DND-41 (cell line): ENCODE measurements around the gene UCHL3.

Experiments used
- ATAC-seq: fragments of 200-7000 bp; cut with Tn5 transposase; 3 replicates; pipeline ENCODE4 v1.9.1; 2021; ENCODE audit warnings: low read depth; ENCODE audit not compliant: insufficient read depth
- DNase-seq: peaks from one replicate; pipeline ENCODE4 v3.0.0-alpha.2; 2020
- H2AFZ ChIP-seq: 2 replicates; pipeline ENCODE4 v1.6.0; 2012; ENCODE audit warnings: low read depth, low read length
- H3K27ac ChIP-seq: 2 replicates; pipeline ENCODE4 v1.5.1; 2012; ENCODE audit warnings: low read length, inconsistent platforms
- H3K27me3 ChIP-seq: fragments of 200-600 bp; sonication (generic); 2 replicates; pipeline ENCODE4 v1.6.0; 2012; ENCODE audit warnings: low read length, mild to moderate bottlenecking, inconsistent platforms; ENCODE audit not compliant: insufficient read depth, poor library complexity
- H3K36me3 ChIP-seq: 2 replicates; pipeline ENCODE4 v1.5.1; 2012; ENCODE audit warnings: low read length, inconsistent platforms; ENCODE audit not compliant: insufficient read depth
- H3K4me1 ChIP-seq: 2 replicates; pipeline ENCODE4 v1.5.1; 2012; ENCODE audit warnings: mild to moderate bottlenecking, low read length; ENCODE audit not compliant: insufficient read depth
- H3K4me2 ChIP-seq: 2 replicates; pipeline ENCODE4 v1.6.0; 2012; ENCODE audit warnings: mild to moderate bottlenecking, moderate library complexity, low read length, inconsistent platforms; ENCODE audit not compliant: insufficient read depth
- H3K4me3 ChIP-seq, 2 experiments: fragments of 200-600 bp in 1 of 2; shearing (Covaris generic) in 1 of 2; 2 replicates each; pipeline ENCODE4 v1.5.1; 2012 to 2016; ENCODE audit warnings: inconsistent platforms in 2 of 2, low read length in 2 of 2, mild to moderate bottlenecking in 2 of 2, low read depth in 1 of 2, moderate library complexity in 1 of 2
- H3K79me2 ChIP-seq: 2 replicates; pipeline ENCODE4 v1.6.0; 2012; ENCODE audit warnings: low read length, inconsistent platforms; ENCODE audit not compliant: insufficient read depth
- H3K9ac ChIP-seq: 2 replicates; pipeline ENCODE4 v1.6.0; 2012; ENCODE audit warnings: low read depth, mild to moderate bottlenecking, inconsistent platforms, low read length, moderate library complexity
- H3K9me3 ChIP-seq: 2 replicates; pipeline ENCODE4 v1.5.1; 2012; ENCODE audit warnings: low read length, moderate library complexity, mild to moderate bottlenecking, inconsistent platforms; ENCODE audit not compliant: insufficient read depth, severe bottlenecking
- H4K20me1 ChIP-seq: 2 replicates; pipeline ENCODE4 v1.6.0; 2012; ENCODE audit warnings: low read length; ENCODE audit not compliant: insufficient read depth
- EZH2 ChIP-seq: IDR thresholded peaks from 3 replicates; pipeline ENCODE4 v1.6.1; 2012; ENCODE audit warnings: borderline replicate concordance, low read depth, mild to moderate bottlenecking, moderate library complexity, low read length, inconsistent platforms; ENCODE audit not compliant: severe bottlenecking
- TF ChIP-seq, protein P1 (sequence below): IDR thresholded peaks from 2 replicates; pipeline ENCODE4 v1.5.1; 2012; ENCODE audit warnings: borderline replicate concordance, low read length, moderate library complexity, mild to moderate bottlenecking; ENCODE audit not compliant: poor library complexity, severe bottlenecking; ENCODE audit errors: extremely low read depth

The UCHL3 gene

DNA sequence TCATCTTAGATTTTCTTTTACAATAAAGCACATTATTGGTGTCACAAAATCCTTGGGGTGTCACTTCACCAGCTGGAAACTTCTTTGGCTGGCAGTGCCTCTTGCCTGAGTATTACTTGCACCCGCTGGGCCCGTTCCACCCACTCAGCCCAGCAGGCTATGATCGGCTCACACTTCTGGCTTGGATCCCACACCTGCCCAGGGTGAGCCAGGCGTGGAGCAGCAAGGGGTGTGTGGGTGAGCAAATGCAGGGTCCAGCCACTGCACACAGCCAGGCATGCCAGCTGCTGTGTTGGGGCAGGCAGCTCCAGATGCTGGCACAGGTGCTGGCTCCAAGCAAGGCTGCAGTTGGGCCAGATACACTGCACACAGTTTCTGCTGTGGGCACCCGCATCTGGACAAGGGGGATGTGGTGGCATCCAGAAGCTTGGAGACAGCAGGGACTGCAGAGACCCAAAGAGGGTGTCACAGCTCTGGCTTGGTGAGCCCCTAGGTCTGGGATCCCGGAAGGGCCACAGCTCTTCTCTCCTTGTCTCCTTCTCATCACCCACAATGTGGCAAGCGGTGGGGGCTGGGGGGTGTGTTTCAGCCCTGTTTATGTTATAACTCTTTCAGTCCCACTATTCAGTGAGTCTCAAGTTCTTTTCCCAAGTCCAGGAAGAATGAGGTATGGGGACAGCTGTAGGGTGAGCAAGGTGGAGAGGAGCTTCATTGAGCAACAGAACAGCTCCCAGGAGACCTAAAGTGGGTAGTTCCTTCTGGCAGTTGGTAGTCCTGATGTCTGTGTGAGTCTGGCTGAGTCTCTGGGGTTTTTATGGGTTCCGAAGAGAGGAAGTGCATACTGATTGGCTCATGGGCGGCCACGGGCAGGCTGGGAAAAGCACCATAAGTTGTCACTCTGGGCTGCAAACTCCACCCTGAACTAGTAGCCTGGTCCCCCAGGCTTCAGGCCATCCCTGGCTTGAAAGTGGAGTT is 42.3 kb upstream of the UCHL3 start:
- no peaks in the 10 kb centered on the region for H3K27me3 ChIP-seq
- ATAC-seq = no peak
- no peaks in the 10 kb centered on the region for H4K20me1 ChIP-seq
- H3K4me2 ChIP-seq = no peak overlapping the region
- no peaks in the 10 kb centered on the region for H3K4me1 ChIP-seq
- H3K27ac ChIP-seq = no peak overlapping the region
- no peak overlapping the region for H2AFZ ChIP-seq
- H3K4me3 ChIP-seq = no peak overlapping the region
- no peak overlapping the region for H3K9ac ChIP-seq
- TF ChIP-seq, protein P1, sequence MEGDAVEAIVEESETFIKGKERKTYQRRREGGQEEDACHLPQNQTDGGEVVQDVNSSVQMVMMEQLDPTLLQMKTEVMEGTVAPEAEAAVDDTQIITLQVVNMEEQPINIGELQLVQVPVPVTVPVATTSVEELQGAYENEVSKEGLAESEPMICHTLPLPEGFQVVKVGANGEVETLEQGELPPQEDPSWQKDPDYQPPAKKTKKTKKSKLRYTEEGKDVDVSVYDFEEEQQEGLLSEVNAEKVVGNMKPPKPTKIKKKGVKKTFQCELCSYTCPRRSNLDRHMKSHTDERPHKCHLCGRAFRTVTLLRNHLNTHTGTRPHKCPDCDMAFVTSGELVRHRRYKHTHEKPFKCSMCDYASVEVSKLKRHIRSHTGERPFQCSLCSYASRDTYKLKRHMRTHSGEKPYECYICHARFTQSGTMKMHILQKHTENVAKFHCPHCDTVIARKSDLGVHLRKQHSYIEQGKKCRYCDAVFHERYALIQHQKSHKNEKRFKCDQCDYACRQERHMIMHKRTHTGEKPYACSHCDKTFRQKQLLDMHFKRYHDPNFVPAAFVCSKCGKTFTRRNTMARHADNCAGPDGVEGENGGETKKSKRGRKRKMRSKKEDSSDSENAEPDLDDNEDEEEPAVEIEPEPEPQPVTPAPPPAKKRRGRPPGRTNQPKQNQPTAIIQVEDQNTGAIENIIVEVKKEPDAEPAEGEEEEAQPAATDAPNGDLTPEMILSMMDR = no peak
- no peak for TF ChIP-seq EZH2
- H3K9me3 ChIP-seq = no peaks in the 10 kb centered on the region
- DNase-seq = no peak
- H3K36me3 ChIP-seq = no peaks in the 10 kb centered on the region
- H3K79me2 ChIP-seq = no peaks in the 10 kb centered on the region

GRCh38 chr13:75508002-75508548 is 41.5 kb upstream of the UCHL3 start:
- Histone ChIP-seq H3K79me2 (no peaks in the 10 kb centered on the region), H3K4me2 (no peak overlapping the region), H3K4me1 (no peaks in the 10 kb centered on the region), H3K9ac (no peak overlapping the region), H2AFZ (no peak overlapping the region), H3K36me3 (no peaks in the 10 kb centered on the region), H3K27me3 (no peaks in the 10 kb centered on the region), H3K27ac (no peak overlapping the region), H3K4me3 (no peak overlapping the region), H4K20me1 (no peaks in the 10 kb centered on the region), H3K9me3 (no peaks in the 10 kb centered on the region)
- TF ChIP-seq EZH2 = no peak
- TF ChIP-seq, protein P1 = no peak
- ATAC-seq (no peak), DNase-seq (no peak)

GRCh38 chr13:75511051-75511625 is 38.5 kb upstream of the UCHL3 start:
- Histone ChIP-seq H3K27me3 (no peaks in the 10 kb centered on the region), H3K4me3 (no peak overlapping the region), H2AFZ (no peak overlapping the region), H3K4me1 (peaks cover 6% of the 10 kb centered on the region), H3K4me2 (no peak overlapping the region), H3K9ac (no peak overlapping the region), H3K27ac (no peak overlapping the region), H3K36me3 (no peaks in the 10 kb centered on the region), H3K9me3 (no peaks in the 10 kb centered on the region), H4K20me1 (no peaks in the 10 kb centered on the region), H3K79me2 (no peaks in the 10 kb centered on the region)
- DNase-seq = no peak
- TF ChIP-seq, protein P1 = no peak
- no peak for TF ChIP-seq EZH2
- no peak for ATAC-seq
